ENCODE results near the gene PSMB9.

Gene PSMB9

DNA sequence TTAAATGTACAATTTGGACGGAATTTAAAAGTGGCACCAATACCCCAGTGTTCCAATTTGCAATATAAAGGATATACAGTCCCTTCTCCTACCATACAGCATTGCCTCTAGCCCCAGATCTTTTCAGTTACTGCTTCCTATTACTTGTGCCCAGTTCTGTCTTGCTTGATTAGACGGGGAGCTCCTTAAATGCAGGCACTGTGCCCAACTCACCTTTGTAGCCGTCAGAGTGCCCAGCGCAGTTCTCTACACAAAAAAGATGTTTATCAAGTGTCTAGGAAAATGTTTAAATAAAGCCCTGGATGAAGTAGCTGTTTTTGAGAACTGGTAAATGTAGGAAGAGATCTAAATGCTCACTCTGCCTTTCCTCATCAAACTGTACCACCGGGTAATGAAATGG is 23.1 kb upstream of the PSMB9 start:
- no peak for DNase-seq (ENCODE audit: low read depth)
- TF ChIP-seq, protein P1, sequence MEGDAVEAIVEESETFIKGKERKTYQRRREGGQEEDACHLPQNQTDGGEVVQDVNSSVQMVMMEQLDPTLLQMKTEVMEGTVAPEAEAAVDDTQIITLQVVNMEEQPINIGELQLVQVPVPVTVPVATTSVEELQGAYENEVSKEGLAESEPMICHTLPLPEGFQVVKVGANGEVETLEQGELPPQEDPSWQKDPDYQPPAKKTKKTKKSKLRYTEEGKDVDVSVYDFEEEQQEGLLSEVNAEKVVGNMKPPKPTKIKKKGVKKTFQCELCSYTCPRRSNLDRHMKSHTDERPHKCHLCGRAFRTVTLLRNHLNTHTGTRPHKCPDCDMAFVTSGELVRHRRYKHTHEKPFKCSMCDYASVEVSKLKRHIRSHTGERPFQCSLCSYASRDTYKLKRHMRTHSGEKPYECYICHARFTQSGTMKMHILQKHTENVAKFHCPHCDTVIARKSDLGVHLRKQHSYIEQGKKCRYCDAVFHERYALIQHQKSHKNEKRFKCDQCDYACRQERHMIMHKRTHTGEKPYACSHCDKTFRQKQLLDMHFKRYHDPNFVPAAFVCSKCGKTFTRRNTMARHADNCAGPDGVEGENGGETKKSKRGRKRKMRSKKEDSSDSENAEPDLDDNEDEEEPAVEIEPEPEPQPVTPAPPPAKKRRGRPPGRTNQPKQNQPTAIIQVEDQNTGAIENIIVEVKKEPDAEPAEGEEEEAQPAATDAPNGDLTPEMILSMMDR (conservative IDR thresholded peaks at IDR 0.05; ENCODE audit: low read depth, low read length): no peak
- no peak overlapping the region for H3K4me3 ChIP-seq (ENCODE audit: low read depth, low read length)

DNA sequence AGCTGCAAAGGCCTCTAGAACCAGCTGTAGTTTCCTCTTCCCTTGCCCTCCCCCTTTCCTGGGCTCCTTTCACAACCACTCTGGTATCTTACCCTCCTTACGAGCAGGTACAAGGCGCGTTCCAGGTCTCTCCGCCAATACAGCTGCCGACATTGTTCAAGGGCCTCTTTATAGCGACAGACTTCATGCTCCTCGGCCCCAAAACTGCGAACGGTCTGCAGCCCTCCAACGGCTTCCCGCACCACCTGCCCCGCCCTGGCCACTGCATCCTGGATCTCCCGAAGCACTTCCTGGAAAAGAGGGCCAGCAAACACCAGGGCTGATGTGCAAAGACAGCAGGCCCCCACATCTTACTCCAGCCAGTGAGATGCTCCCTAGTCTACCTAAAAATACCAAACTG is 21.5 kb upstream of the PSMB9 start:
- DNase-seq (ENCODE audit: low read depth): no peak
- TF ChIP-seq, protein P1 (conservative IDR thresholded peaks at IDR 0.05; ENCODE audit: low read depth, low read length): no peak
- no peak overlapping the region for H3K4me3 ChIP-seq (ENCODE audit: low read depth, low read length)

DNA sequence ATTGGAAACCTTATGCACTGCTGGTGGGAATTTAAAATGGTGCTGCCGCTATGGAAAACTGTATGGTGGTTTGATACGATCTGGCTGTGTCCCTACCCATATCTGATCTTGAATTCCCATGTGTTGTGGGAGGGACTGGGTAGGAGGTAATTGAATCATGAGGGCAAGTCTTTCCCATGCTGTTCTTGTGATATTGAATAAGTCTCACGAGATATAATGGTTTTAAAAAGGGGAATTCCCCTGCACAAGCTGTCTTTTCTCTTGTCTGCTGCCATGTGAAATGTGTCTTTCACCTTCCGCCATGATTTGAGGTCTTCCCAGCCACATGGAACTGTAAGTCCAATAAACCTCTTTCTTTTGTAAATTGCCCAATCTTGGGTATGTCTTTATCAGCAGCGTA is 20.3 kb upstream of the PSMB9 start:
- TF ChIP-seq, protein P1 (conservative IDR thresholded peaks at IDR 0.05; ENCODE audit: low read depth, low read length): no peak
- H3K4me3 ChIP-seq (ENCODE audit: low read depth, low read length): no peak overlapping the region
- DNase-seq (ENCODE audit: low read depth): no peak

DNA sequence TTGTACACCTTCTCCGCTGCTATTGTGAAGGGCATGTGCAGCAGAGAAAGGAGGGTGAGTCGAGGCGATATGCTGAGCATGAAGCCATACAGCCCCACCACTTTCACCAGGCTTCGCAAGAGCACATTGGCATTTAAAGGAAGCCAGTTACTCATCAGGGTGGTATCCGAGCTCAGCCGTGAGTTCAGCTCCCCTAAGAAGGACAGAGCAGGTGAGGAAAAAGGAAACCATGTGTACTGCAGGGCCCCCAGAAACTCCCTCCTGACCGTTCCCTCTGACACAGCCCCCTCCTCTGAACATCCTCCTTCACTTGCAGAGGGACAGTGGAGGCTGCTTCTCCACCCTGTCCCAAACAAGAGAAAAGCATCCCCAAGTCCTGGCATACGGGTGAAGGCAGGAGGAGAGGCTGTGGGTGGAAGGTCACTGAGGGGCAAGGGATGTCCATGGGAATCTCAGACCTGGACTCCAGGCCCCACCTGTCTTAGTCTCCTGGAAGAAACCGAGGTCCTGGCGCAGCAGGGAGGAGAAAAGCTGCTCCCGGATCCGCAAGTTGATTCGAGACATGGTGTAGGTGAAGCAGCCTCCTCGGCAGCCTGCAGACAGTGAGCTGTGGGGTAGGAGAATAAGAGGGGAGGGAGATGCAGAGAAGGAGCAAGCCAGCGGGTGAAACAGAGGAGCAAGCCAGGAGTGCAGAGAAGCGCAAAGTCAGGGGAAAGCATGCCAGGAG is 18.7 kb upstream of the PSMB9 start:
- TF ChIP-seq, protein P1 (conservative IDR thresholded peaks at IDR 0.05; ENCODE audit: low read depth, low read length): no peak
- H3K4me3 ChIP-seq (ENCODE audit: low read depth, low read length): no peak overlapping the region
- no peak for DNase-seq (ENCODE audit: low read depth)

DNA sequence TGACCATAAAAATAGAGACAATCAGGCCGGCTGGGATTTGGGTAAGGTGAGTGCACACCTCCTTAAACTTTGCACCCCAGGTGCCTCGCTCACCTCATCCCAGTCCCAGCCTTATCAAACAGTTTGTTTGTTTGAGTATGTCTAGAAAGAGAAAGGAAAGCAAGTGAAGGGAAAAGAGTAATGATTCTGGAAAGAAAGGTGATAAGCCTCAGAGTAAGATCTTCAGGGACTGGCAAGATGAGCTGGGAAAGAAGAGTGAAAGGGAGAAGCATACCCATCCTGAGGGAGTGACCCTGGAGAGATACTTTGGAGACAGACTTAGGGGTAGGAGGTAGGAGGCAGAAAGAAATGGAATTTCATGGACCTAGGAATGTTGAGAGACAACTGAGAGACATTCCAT is 17.1 kb upstream of the PSMB9 start:
- H3K4me3 ChIP-seq (ENCODE audit: low read depth, low read length): no peak overlapping the region
- DNase-seq (ENCODE audit: low read depth): no peak
- TF ChIP-seq, protein P1 (conservative IDR thresholded peaks at IDR 0.05; ENCODE audit: low read depth, low read length): no peak

DNA sequence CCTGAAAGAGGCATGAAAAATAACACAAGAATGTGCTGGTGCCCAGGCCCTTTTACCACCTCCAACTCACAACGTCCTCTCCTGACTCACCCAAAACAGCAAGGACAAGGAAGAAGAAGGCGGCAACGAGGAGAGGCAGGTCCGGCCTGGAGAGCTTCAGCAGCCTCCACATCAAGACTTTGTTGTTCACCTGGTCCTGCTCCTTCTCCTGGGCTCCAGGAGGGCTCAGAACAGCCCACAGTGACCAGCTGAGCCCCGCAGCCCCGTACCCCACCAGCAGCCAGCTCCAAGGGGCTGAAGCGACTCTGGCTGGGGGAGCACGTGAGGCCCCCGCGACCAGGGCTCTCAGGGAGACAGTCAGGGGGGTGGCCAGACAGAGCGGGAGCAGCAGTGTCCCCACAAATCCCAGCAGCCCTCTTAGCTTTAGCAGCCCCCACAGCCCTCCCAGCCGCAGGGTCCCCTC is 16.3 kb upstream of the PSMB9 start:
- DNase-seq (ENCODE audit: low read depth): no peak
- peak overlapping the region; percentile 94 for H3K4me3 ChIP-seq (ENCODE audit: low read depth, low read length)
- TF ChIP-seq, protein P1 (conservative IDR thresholded peaks at IDR 0.05; ENCODE audit: low read depth, low read length): no peak

All from choroid plexus epithelial cell (primary cell).